ENCODE measurements around the gene GPRASP3.
"Not testable (repeated sequence)": the region's sequence is repeated elsewhere in the genome, so short reads cannot be mapped to it uniquely, and the experiment has no call there.

GPRASP3 gene

DNA sequence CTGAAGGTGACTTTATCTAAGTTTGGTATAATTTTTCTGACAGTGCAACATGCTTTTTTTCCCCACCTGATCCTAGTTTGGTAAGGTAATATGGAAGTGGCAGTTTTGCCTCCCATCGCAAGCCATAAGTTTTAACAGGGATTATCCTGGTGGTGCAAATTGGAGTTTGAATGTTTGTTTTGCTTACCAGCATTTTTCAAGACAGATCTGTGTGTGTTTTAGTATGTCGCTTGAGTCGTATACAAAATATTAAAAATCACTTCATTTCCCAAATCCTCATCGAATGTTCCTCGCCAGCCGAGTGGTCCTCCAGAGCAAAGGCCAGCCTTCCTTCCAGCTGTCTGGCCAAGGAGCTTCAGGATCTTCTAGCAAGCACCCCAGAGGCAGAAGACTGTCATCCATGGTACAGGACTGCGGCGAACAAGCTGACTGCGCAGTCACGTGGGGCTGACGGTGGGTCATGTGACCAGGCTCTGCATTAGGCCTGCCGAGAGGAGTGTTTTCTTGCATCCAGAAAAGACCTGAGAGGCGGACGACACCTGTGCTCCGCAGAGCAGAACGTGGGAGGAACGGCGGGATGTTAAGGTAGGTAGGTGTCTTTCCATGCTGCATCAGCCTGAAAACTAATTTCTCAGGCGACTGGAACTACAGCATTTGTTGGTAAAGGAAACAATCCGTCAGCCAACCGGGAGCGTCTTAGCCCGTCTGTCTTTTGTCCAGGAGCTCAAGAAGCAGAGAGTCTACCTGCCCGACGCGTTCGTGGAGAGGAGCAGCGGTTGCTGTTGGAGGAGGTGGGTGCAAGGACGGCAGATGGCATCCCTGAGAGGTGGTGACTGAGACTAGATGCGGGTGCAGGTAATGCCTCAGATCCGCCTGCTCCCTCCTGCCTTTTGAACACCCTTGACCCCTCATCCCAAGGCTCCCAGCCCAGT lies at the start of gene GPRASP3:
Gene GPRASP3, plus strand, starts transcription at position 507 of the 932 bp plus-strand sequence. CDS start 28,253 bp downstream, outside the sequence.
- no peaks in the 10 kb centered on the region for H3K36me3 ChIP-seq (ENCODE audit: control insufficient read depth in 1 of 2, insufficient read depth in 2 of 2, low read length in 2 of 2)
- no peaks in the 10 kb centered on the region for H3K9me3 ChIP-seq (ENCODE audit: control insufficient read depth in 1 of 2, low read length in 2 of 2)
- no peak within 1 kb of the TSS for H3K27ac ChIP-seq (ENCODE audit: low read length)
- H3K4me3 ChIP-seq (ENCODE audit: low read depth in 1 of 2, low read length in 2 of 2): peak within 1 kb of the TSS; percentile 57 to 67
- H3K27me3 ChIP-seq (ENCODE audit: low read depth, low read length): no peaks in the 10 kb centered on the region
- H3K4me1 ChIP-seq (ENCODE audit: control insufficient read depth in 1 of 2, insufficient read depth in 2 of 2, low read length in 2 of 2): no peaks in the 10 kb centered on the region

- no peak overlapping the region for H3K4me3 ChIP-seq (ENCODE audit: low read depth in 1 of 2, low read length in 2 of 2)
- H3K27ac ChIP-seq (ENCODE audit: low read length): no peak overlapping the region
- no peaks in the 10 kb centered on the region for H3K9me3 ChIP-seq (ENCODE audit: control insufficient read depth in 1 of 2, low read length in 2 of 2)
Observed at GRCh38 chrX:102672856-102673255, 47.7 kb upstream of the GPRASP3 start.

GRCh38 chrX:102677479-102677878 lies 43.1 kb upstream of the GPRASP3 start:
- H3K9me3 ChIP-seq (ENCODE audit: control insufficient read depth in 1 of 2, low read length in 2 of 2); H3K27ac ChIP-seq (ENCODE audit: low read length); H3K36me3 ChIP-seq (ENCODE audit: control insufficient read depth in 1 of 2, insufficient read depth in 2 of 2, low read length in 2 of 2); H3K27me3 ChIP-seq (ENCODE audit: low read depth, low read length); H3K4me3 ChIP-seq (ENCODE audit: low read depth in 1 of 2, low read length in 2 of 2); H3K4me1 ChIP-seq (ENCODE audit: control insufficient read depth in 1 of 2, insufficient read depth in 2 of 2, low read length in 2 of 2): not testable (repeated sequence)

More at GRCh38 chrX:102672856-102673255, 47.7 kb upstream of the GPRASP3 start:
- Histone ChIP-seq H3K36me3 (ENCODE audit: control insufficient read depth in 1 of 2, insufficient read depth in 2 of 2, low read length in 2 of 2) (no peaks in the 10 kb centered on the region), H3K27me3 (ENCODE audit: low read depth, low read length) (no peaks in the 10 kb centered on the region), H3K4me1 (ENCODE audit: control insufficient read depth in 1 of 2, insufficient read depth in 2 of 2, low read length in 2 of 2) (no peaks in the 10 kb centered on the region)

GRCh38 chrX:102684772-102685520 lies 35.6 kb upstream of the GPRASP3 start:
- no peak overlapping the region for H3K27ac ChIP-seq (ENCODE audit: low read length)

GRCh38 chrX:102694749-102695148 lies 25.8 kb upstream of the GPRASP3 start:
- no peak overlapping the region for H3K4me3 ChIP-seq (ENCODE audit: low read depth in 1 of 2, low read length in 2 of 2)
- H3K9me3 ChIP-seq (ENCODE audit: control insufficient read depth in 1 of 2, low read length in 2 of 2): no peaks in the 10 kb centered on the region
- H3K27ac ChIP-seq (ENCODE audit: low read length): no peak overlapping the region
- no peaks in the 10 kb centered on the region for H3K4me1 ChIP-seq (ENCODE audit: control insufficient read depth in 1 of 2, insufficient read depth in 2 of 2, low read length in 2 of 2)
- H3K27me3 ChIP-seq (ENCODE audit: low read depth, low read length): no peaks in the 10 kb centered on the region
- no peaks in the 10 kb centered on the region for H3K36me3 ChIP-seq (ENCODE audit: control insufficient read depth in 1 of 2, insufficient read depth in 2 of 2, low read length in 2 of 2)

More at GRCh38 chrX:102684772-102685520, 35.6 kb upstream of the GPRASP3 start:
- H3K4me1 ChIP-seq (ENCODE audit: control insufficient read depth in 1 of 2, insufficient read depth in 2 of 2, low read length in 2 of 2): no peaks in the 10 kb centered on the region
- H3K4me3 ChIP-seq (ENCODE audit: low read depth in 1 of 2, low read length in 2 of 2): no peak overlapping the region
- H3K27me3 ChIP-seq (ENCODE audit: low read depth, low read length): no peaks in the 10 kb centered on the region
- peaks cover 0 to 10% of the 10 kb centered on the region in 2 donors for H3K36me3 ChIP-seq (ENCODE audit: control insufficient read depth in 1 of 2, insufficient read depth in 2 of 2, low read length in 2 of 2)
- peaks cover 0 to 9% of the 10 kb centered on the region in 2 donors for H3K9me3 ChIP-seq (ENCODE audit: control insufficient read depth in 1 of 2, low read length in 2 of 2)

GRCh38 chrX:102696306-102696705 lies 24.2 kb upstream of the GPRASP3 start:
- Histone ChIP-seq H3K27ac (ENCODE audit: low read length) (no peak overlapping the region), H3K36me3 (ENCODE audit: control insufficient read depth in 1 of 2, insufficient read depth in 2 of 2, low read length in 2 of 2) (no peaks in the 10 kb centered on the region)

DNA sequence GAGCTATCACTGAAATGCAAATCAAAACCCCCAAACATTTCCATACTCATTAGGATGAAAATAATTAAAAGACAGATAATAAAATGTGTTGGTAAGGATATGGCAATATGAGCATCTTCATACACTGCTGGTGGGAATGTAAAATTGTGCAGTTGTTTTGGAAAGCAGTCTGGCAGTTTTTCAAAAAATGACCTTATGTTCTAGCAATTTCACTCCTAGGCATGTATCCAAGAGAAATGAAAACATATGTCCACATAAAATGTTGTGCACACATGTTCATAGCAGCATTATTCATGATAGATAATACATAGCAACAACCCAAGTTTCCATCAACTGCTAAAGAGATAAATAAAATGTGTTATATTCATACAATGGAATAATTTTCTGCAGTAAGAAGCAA lies 23.0 kb upstream of the GPRASP3 start:
- Histone ChIP-seq H3K27ac (ENCODE audit: low read length) (no peak overlapping the region), H3K4me1 (ENCODE audit: control insufficient read depth in 1 of 2, insufficient read depth in 2 of 2, low read length in 2 of 2) (no peaks in the 10 kb centered on the region), H3K27me3 (ENCODE audit: low read depth, low read length) (no peaks in the 10 kb centered on the region), H3K4me3 (ENCODE audit: low read depth in 1 of 2, low read length in 2 of 2) (no peak overlapping the region), H3K36me3 (ENCODE audit: control insufficient read depth in 1 of 2, insufficient read depth in 2 of 2, low read length in 2 of 2) (no peaks in the 10 kb centered on the region), H3K9me3 (ENCODE audit: control insufficient read depth in 1 of 2, low read length in 2 of 2) (no peaks in the 10 kb centered on the region)

More at GRCh38 chrX:102696306-102696705, 24.2 kb upstream of the GPRASP3 start:
- H3K27me3 ChIP-seq (ENCODE audit: low read depth, low read length): no peaks in the 10 kb centered on the region
- no peak overlapping the region for H3K4me3 ChIP-seq (ENCODE audit: low read depth in 1 of 2, low read length in 2 of 2)
- no peaks in the 10 kb centered on the region for H3K9me3 ChIP-seq (ENCODE audit: control insufficient read depth in 1 of 2, low read length in 2 of 2)
- no peaks in the 10 kb centered on the region for H3K4me1 ChIP-seq (ENCODE audit: control insufficient read depth in 1 of 2, insufficient read depth in 2 of 2, low read length in 2 of 2)

DNA sequence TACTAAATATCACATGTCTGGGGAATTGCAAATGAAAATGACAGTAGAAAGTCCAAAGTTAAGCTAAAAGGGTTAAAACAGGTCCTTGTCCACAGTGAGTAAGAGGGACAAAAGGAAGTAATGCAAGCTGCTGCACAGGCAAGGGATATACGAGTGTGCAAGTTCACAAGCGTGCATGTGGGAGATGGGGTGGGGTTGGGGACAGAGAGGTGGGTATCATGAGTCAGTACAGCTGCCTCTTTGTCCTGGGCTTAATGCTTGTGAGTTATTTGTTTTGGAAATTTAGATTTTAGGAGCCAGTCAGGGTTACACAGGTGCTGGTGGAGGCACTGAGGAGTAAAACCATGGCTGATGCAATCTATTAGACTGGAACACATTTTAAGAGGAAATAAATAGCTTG lies 11.6 kb upstream of the GPRASP3 start:
- H3K36me3 ChIP-seq (ENCODE audit: control insufficient read depth in 1 of 2, insufficient read depth in 2 of 2, low read length in 2 of 2): no peaks in the 10 kb centered on the region
- H3K27ac ChIP-seq (ENCODE audit: low read length): no peak overlapping the region
- H3K9me3 ChIP-seq (ENCODE audit: control insufficient read depth in 1 of 2, low read length in 2 of 2): no peaks in the 10 kb centered on the region
- H3K4me3 ChIP-seq (ENCODE audit: low read depth in 1 of 2, low read length in 2 of 2): no peak overlapping the region
- H3K27me3 ChIP-seq (ENCODE audit: low read depth, low read length): no peaks in the 10 kb centered on the region
- H3K4me1 ChIP-seq (ENCODE audit: control insufficient read depth in 1 of 2, insufficient read depth in 2 of 2, low read length in 2 of 2): no peaks in the 10 kb centered on the region

DNA sequence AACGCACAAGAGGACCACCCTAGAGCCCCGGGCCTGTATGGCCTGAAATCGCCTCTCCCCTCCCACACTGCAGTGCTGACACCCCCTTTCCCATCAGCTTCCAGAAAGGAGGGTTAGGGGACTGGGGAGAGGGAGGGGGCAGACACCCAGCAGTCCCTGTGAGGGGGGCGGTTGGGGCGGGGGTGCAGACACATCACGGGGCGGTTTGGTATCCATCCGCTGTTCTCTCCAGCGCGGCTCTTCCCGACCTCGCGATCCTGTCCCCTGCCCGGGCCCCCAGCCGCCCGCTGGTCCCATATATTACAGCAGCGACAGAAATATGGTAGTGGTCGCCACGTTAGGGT lies 8.7 kb upstream of the GPRASP3 start:
- no peaks in the 10 kb centered on the region for H3K4me1 ChIP-seq (ENCODE audit: control insufficient read depth in 1 of 2, insufficient read depth in 2 of 2, low read length in 2 of 2)

DNA sequence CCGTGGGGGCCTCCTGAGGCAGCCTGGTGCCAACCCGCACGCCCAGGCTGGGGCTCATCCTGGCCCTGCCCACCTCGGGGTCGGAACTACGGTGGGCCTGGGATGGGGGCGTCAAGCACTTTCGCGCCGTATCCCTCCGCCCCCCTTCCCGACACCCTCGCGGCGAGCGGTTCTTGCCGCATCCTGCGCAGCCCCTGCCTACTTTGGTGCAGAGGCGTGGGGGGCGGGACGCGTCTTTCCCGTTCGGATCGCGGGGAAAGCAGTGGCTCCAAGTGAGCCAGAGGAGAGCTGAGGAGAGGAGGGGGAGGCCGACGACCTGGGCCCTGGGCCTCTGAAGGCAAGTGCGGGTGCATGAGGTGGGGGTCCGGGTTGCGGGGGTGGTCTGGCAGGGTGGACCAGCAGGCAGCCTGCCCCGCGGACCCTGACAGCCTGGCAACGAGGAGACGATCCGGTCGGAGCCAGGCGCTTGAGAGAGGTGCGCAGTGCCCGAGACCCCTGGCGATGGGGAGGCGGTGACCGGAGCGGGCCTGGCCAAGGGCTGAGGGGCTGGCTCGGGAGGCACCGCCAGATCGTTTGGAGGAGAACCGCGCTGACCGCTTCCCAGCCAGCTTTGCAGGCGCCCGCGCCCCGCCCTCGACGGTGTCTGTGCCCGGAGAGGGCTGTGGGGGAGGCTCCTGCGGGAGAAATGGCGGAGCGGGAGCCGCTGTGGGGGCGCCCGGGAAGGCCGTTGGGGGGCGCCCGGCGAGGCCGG lies 8.2 kb upstream of the GPRASP3 start, which contains the start of gene GPRASP2:
Gene GPRASP2, plus strand, starts transcription at position 233 of the 751 bp plus-strand sequence. CDS start 2,422 bp downstream, outside the sequence.
- no peaks in the 10 kb centered on the region for H3K27me3 ChIP-seq (ENCODE audit: low read depth, low read length)
- H3K27ac ChIP-seq (ENCODE audit: low read length): peak within 1 kb of the TSS; percentile 74
- no peaks in the 10 kb centered on the region for H3K4me1 ChIP-seq (ENCODE audit: control insufficient read depth in 1 of 2, insufficient read depth in 2 of 2, low read length in 2 of 2)
- H3K9me3 ChIP-seq (ENCODE audit: control insufficient read depth in 1 of 2, low read length in 2 of 2): no peaks in the 10 kb centered on the region
- H3K4me3 ChIP-seq (ENCODE audit: low read depth in 1 of 2, low read length in 2 of 2): peak within 1 kb of the TSS; percentile 72 to 74
- H3K36me3 ChIP-seq (ENCODE audit: control insufficient read depth in 1 of 2, insufficient read depth in 2 of 2, low read length in 2 of 2): no peaks in the 10 kb centered on the region

More for the DNA sequence above, 8.7 kb upstream of the GPRASP3 start:
- peak overlapping the region; percentile 21 to 74 for H3K4me3 ChIP-seq (ENCODE audit: low read depth in 1 of 2, low read length in 2 of 2)
- no peaks in the 10 kb centered on the region for H3K36me3 ChIP-seq (ENCODE audit: control insufficient read depth in 1 of 2, insufficient read depth in 2 of 2, low read length in 2 of 2)
- H3K9me3 ChIP-seq (ENCODE audit: control insufficient read depth in 1 of 2, low read length in 2 of 2): no peaks in the 10 kb centered on the region
- no peaks in the 10 kb centered on the region for H3K27me3 ChIP-seq (ENCODE audit: low read depth, low read length)
- no peak overlapping the region for H3K27ac ChIP-seq (ENCODE audit: low read length)

Measured in muscle layer of duodenum (tissue), 2 donors.